GM12878 (cell line): ENCODE results near the gene WDR19. TPM values are rescaled to one million over a fixed set of nuclear protein-coding genes. Genes with fewer than 3 reads are reported as not detected.

Experiments
- ATAC-seq: fragments of 200-7000 bp; cut with Tn5 transposase; 3 replicates; pipeline ENCODE4 v1.9.1; 2020; ENCODE audit warnings: mild to moderate bottlenecking, moderate library complexity
- BruUV-seq: library from RNA; stranded (reverse); fragments of 400-500 nt; replicated peaks from 2 replicates; lab custom pipeline; 2021; lab: Mats Ljungman, UMichigan
- CTCF ChIA-PET: fragments of 300-600 bp; sonication (Branson Sonifier 250); formaldehyde crosslinking; extraction: SDS; loops from one replicate; lab custom pipeline; 2021; ENCODE audit warnings: inconsistent platforms; lab: Yijun Ruan, JAX
- POLR2A ChIA-PET: fragments of 350-600 bp; formaldehyde crosslinking; extraction: SDS; loops from one replicate; lab custom pipeline; 2021; ENCODE audit warnings: inconsistent platforms; lab: Charles Lee
- RAD21 ChIA-PET: fragments of 300-600 bp; sonication (Branson Sonifier 250); formaldehyde crosslinking; loops from one replicate; lab custom pipeline; 2023; ENCODE audit warnings: antibody characterized with exemption; ENCODE audit not compliant: unreplicated experiment; lab: Charles Lee
- SMC1A ChIA-PET: fragments of 300-600 bp; sonication (Branson Sonifier 250); formaldehyde crosslinking; loops from one replicate; lab custom pipeline; 2023; ENCODE audit not compliant: unreplicated experiment, uncharacterized antibody; lab: Charles Lee
- DNase-seq: peaks from one replicate; pipeline ENCODE4 v3.0.0-alpha.2; 2011; ENCODE audit warnings: low read depth, low spot score
- FAIRE-seq: peaks from 3 replicates; lab custom pipeline; 2011; peaks lifted over from hg19 to GRCh38; lab: Jason Lieb, UNC
- H2AFZ ChIP-seq: 2 replicates; pipeline ENCODE4 v1.6.0; 2011; ENCODE audit warnings: low read depth, low read length, control low read depth; ENCODE audit not compliant: control insufficient read depth
- H3K27ac ChIP-seq: 2 replicates; pipeline ENCODE4 v1.5.1; 2011; ENCODE audit warnings: control low read depth; ENCODE audit not compliant: control insufficient read depth, insufficient read depth
- H3K27me3 ChIP-seq, 2 experiments: replicated peaks in 1 of 2; 2 replicates each; pipeline versions ENCODE4 v1.6.0 to v1.6.1; 2011; ENCODE audit warnings: low read length in 1 of 2; ENCODE audit not compliant: control insufficient read depth in 2 of 2, insufficient read depth in 2 of 2
- H3K36me3 ChIP-seq, 2 experiments: 2 replicates each; pipeline ENCODE4 v1.5.1; 2011; ENCODE audit warnings: low read length in 1 of 2; ENCODE audit not compliant: control insufficient read depth in 2 of 2, insufficient read depth in 2 of 2
- H3K4me1 ChIP-seq: 2 replicates; pipeline ENCODE4 v1.6.1; 2011; ENCODE audit warnings: mild to moderate bottlenecking, low read length, moderate library complexity, mixed read lengths; ENCODE audit not compliant: control insufficient read depth, insufficient read depth
- H3K4me2 ChIP-seq: 2 replicates; pipeline ENCODE4 v1.6.0; 2011; ENCODE audit warnings: control low read depth; ENCODE audit not compliant: control insufficient read depth, insufficient read depth
- H3K4me3 ChIP-seq: fragments of 200-600 bp; sonication (generic); 2 replicates; pipeline ENCODE4 v1.5.1; 2016
- H3K79me2 ChIP-seq: 2 replicates; pipeline ENCODE4 v1.6.0; 2011; ENCODE audit warnings: low read length; ENCODE audit not compliant: control insufficient read depth, insufficient read depth
- H3K9ac ChIP-seq: 2 replicates; pipeline ENCODE4 v1.8.0; 2011; ENCODE audit warnings: low read length, control low read depth, mixed read lengths; ENCODE audit not compliant: control insufficient read depth, insufficient read depth
- H3K9me3 ChIP-seq: replicated peaks from 3 replicates; pipeline ENCODE4 v1.5.1; 2011; ENCODE audit warnings: mild to moderate bottlenecking, low read length; ENCODE audit not compliant: control insufficient read depth, insufficient read depth
- H4K20me1 ChIP-seq: 2 replicates; pipeline ENCODE4 v1.6.0; 2011; ENCODE audit not compliant: control insufficient read depth, insufficient read depth
- ESRRA ChIP-seq: IDR thresholded peaks from 2 replicates; pipeline ENCODE4 v1.6.1; 2012; ENCODE audit warnings: mild to moderate bottlenecking, low read length, improper control_type of control experiment
- ETV6 ChIP-seq, 2 experiments: fragments of 450-650 bp in 1 of 2; IDR thresholded peaks in 1 of 2; conservative IDR thresholded peaks in 1 of 2; 2 replicates each; pipeline ENCODE4 v1.6.1; 2014; ENCODE audit warnings: antibody characterized with exemption in 1 of 2, borderline replicate concordance in 1 of 2, low read depth in 1 of 2, mild to moderate bottlenecking in 1 of 2, moderate library complexity in 1 of 2
- JUND ChIP-seq: IDR thresholded peaks from 2 replicates; pipeline ENCODE4 v1.6.1; 2012; ENCODE audit warnings: low read depth, mild to moderate bottlenecking, low read length, improper control_type of control experiment, moderate library complexity
- KAT2A ChIP-seq: conservative IDR thresholded peaks from 2 replicates; pipeline ENCODE4 v1.6.1; 2011; ENCODE audit warnings: low read depth, low read length; ENCODE audit not compliant: control insufficient read depth
- NBN ChIP-seq: fragments of 450-650 bp; IDR thresholded peaks from 2 replicates; pipeline ENCODE4 v1.6.1; 2016
- NFIC ChIP-seq: IDR thresholded peaks from 2 replicates; pipeline ENCODE4 v1.6.1; 2012; ENCODE audit warnings: low read depth, mild to moderate bottlenecking, inconsistent platforms, low read length, moderate library complexity
- NFYB ChIP-seq: IDR thresholded peaks from 2 replicates; pipeline ENCODE4 v1.6.1; 2011; ENCODE audit warnings: low read depth, mild to moderate bottlenecking, low read length, improper control_type of control experiment, moderate library complexity; ENCODE audit not compliant: insufficient read depth
- TAF1 ChIP-seq: IDR thresholded peaks from 2 replicates; pipeline ENCODE4 v1.6.1; 2011; ENCODE audit warnings: mild to moderate bottlenecking, low read depth, low read length, borderline replicate concordance
- YBX1 ChIP-seq: fragments of 450-650 bp; IDR thresholded peaks from 2 replicates; pipeline ENCODE4 v1.6.1; 2016; ENCODE audit warnings: antibody characterized with exemption
- ZBTB33 ChIP-seq: fragments of 450-650 bp; IDR thresholded peaks from 2 replicates; pipeline ENCODE4 v1.6.1; 2017; ENCODE audit warnings: mild to moderate bottlenecking
- WGBS: methylation state at CpG from one replicate; pipeline ENCODE4 v1.1.6; 2016; ENCODE audit warnings: low lambda C conversion rate; ENCODE audit not compliant: insufficient replicate concordance, insufficient coverage; ENCODE audit errors: missing lambda C conversion rate; 5-methylcytosine and 5-hydroxymethylcytosine counted together
- in situ Hi-C: fragments of 300-500 bp; cut with MboI; formaldehyde crosslinking; loops from 9 replicates; pipeline ENCODE4 v1.14.3; 2018; ENCODE audit warnings: mixed read lengths
- intact Hi-C: fragments of 100-400 bp; cut with micrococcal nuclease; formaldehyde crosslinking; loops from one replicate; pipeline ENCODE4 v1.14.2; 2022; ENCODE audit not compliant: unreplicated experiment
- polyA plus RNA-seq, 11 experiments: library from polyadenylated mRNA; depleted of rRNA in 4 of 11; unstranded in 6 of 11; stranded (reverse) in 5 of 11; fragments of >200 nt; fragmentation: Nextera tagmentation in 4 of 11; fragmentation: Illumina TruSeq in 1 of 11; extraction: Ambion mirVana in 4 of 11; extraction: Trizol in 1 of 11; gene quantifications; 1 replicate in 1 of 11; 2 replicates in 10 of 11; pipeline versions ENCODE4 v1.2.1 to v1.2.3, GENCODE V29; 2011 to 2016; ENCODE audit warnings: inconsistent platforms in 2 of 11, missing spikeins in 2 of 11, low read depth in 1 of 11
- total RNA-seq, 4 experiments: library from RNA; depleted of rRNA in 3 of 4; stranded (reverse); fragments of >200 nt in 3 of 4; fragmentation: Illumina TruSeq in 1 of 4; extraction: Trizol in 1 of 4; gene quantifications; 2 replicates each; pipeline versions ENCODE4 v1.2.1 to v1.2.3, GENCODE V29; 2013 to 2021
- TF ChIP-seq, protein P1 (sequence below): fragments of 450-650 bp; IDR thresholded peaks from 2 replicates; pipeline ENCODE4 v1.6.1; 2017; ENCODE audit warnings: mild to moderate bottlenecking, moderate library complexity

The WDR19 gene
- total and polyA plus RNA-seq, 10 of the 15 experiments (the other 5 are each of a cell fraction or from before 2014, with no cell fraction given): 3.5 to 15.4 (median 7.3) TPM

DNA sequence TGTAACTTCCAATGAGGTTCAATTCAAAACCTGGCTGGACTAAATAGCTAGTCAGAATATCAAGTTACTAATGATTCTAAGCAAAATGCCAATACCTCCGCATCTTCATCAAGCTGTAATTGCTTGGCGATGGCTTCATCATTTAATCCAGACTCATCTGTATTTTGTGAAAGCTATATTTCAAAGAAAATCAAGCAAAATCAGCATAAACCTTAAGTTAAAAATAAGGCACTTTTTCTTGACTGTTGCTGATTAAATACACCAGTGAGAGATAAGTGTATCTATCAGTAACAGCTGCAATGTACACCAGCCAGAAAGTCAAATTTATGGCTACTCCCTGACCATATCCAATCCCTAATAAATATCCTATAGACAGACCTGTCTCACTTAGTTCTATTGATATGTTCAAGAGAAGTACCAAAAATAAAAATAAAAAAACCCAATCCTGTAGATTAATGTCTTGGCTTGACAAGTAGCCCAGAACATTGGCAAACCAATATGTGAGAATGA is 144.2 kb downstream of the WDR19 start:
- no peak for ATAC-seq
- Histone ChIP-seq H3K36me3 (peaks cover 0 to 16% of the 10 kb centered on the region in 2 experiments; a peak in 3 of 4 replicates), H3K4me1 (no peaks in the 10 kb centered on the region), H3K4me2 (no peak overlapping the region), H3K27me3 (no peaks in the 10 kb centered on the region), H3K4me3 (no peak overlapping the region), H4K20me1 (no peaks in the 10 kb centered on the region), H3K9ac (no peak overlapping the region), H2AFZ (no peak overlapping the region), H3K27ac (no peak overlapping the region), H3K79me2 (peaks cover 1% of the 10 kb centered on the region; the same call in 1 of the 2 replicates), H3K9me3 (no peaks in the 10 kb centered on the region)
- no peak for FAIRE-seq
- BruUV-seq: no TSS peak
- SMC1A ChIA-PET: no interaction called here
- TF ChIP-seq NFYB (no peak), JUND (no peak)
- CTCF ChIA-PET: no interaction called here
- WGBS: 97% methylated on average over 2 of the region's 2 CpGs
- intact Hi-C loops (no loop called here), in situ Hi-C loops (no loop called here)
- RAD21 ChIA-PET: interaction anchor here (0.6 kb wide), 1 partner anchor 27 kb away, joined by 3 read pairs; no protein-coding TSS in a partner anchor
- no peak for DNase-seq
- POLR2A ChIA-PET: no interaction called here

GRCh38 chr4:39330353-39330752 is 148.0 kb downstream of the WDR19 start:
- ChIA-PET SMC1A (interaction anchor here (1.2 kb wide), 1 partner anchor 22 kb away, joined by 6 read pairs; no protein-coding TSS in a partner anchor), POLR2A (no interaction called here), RAD21 (no interaction called here), CTCF (interaction anchor here (1.4 to 1.8 kb wide), 2 partner anchors 80 to 117 kb away, joined by 4 read pairs; no protein-coding TSS in a partner anchor)
- in situ Hi-C loops: no loop called here
- no peak overlapping the region for H3K4me2 ChIP-seq
- no peaks in the 10 kb centered on the region for H3K27me3 ChIP-seq
- WGBS: 50% methylated on average over 1 of the region's 1 CpG
- intact Hi-C loops: no loop called here
- no peaks in the 10 kb centered on the region for H4K20me1 ChIP-seq
- H3K9me3 ChIP-seq: no peaks in the 10 kb centered on the region
- H3K27ac ChIP-seq: no peak overlapping the region
- H3K4me3 ChIP-seq: no peak overlapping the region
- no peaks in the 10 kb centered on the region for H3K4me1 ChIP-seq
- H3K79me2 ChIP-seq: peaks cover 6% of the 10 kb centered on the region
- ATAC-seq: no peak; the same call in 2 of the 3 replicates
- DNase-seq: no peak
- peaks cover 0 to 12% of the 10 kb centered on the region in 2 experiments; a peak in 3 of 4 replicates for H3K36me3 ChIP-seq
- BruUV-seq: no TSS peak
- H3K9ac ChIP-seq: no peak overlapping the region
- no peak for FAIRE-seq
- H2AFZ ChIP-seq: no peak overlapping the region
- TF ChIP-seq TAF1 (no peak), ESRRA (no peak), NFIC (no peak), ETV6 (conservative IDR thresholded peaks at IDR 0.05 in 1 of 2, IDR thresholded peaks at IDR 0.05 in 1 of 2; ENCODE audit: borderline replicate concordance in 1 of 2, low read depth in 1 of 2) (no peak), ZBTB33 (no peak), NBN (no peak), YBX1 (no peak), KAT2A (no peak)
- TF ChIP-seq, protein P1, sequence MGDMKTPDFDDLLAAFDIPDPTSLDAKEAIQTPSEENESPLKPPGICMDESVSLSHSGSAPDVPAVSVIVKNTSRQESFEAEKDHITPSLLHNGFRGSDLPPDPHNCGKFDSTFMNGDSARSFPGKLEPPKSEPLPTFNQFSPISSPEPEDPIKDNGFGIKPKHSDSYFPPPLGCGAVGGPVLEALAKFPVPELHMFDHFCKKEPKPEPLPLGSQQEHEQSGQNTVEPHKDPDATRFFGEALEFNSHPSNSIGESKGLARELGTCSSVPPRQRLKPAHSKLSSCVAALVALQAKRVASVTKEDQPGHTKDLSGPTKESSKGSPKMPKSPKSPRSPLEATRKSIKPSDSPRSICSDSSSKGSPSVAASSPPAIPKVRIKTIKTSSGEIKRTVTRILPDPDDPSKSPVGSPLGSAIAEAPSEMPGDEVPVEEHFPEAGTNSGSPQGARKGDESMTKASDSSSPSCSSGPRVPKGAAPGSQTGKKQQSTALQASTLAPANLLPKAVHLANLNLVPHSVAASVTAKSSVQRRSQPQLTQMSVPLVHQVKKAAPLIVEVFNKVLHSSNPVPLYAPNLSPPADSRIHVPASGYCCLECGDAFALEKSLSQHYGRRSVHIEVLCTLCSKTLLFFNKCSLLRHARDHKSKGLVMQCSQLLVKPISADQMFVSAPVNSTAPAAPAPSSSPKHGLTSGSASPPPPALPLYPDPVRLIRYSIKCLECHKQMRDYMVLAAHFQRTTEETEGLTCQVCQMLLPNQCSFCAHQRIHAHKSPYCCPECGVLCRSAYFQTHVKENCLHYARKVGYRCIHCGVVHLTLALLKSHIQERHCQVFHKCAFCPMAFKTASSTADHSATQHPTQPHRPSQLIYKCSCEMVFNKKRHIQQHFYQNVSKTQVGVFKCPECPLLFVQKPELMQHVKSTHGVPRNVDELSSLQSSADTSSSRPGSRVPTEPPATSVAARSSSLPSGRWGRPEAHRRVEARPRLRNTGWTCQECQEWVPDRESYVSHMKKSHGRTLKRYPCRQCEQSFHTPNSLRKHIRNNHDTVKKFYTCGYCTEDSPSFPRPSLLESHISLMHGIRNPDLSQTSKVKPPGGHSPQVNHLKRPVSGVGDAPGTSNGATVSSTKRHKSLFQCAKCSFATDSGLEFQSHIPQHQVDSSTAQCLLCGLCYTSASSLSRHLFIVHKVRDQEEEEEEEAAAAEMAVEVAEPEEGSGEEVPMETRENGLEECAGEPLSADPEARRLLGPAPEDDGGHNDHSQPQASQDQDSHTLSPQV: no peak
